ENCODE results near the gene FAM47C. TPM values are rescaled to one million over a fixed set of nuclear protein-coding genes. Genes with fewer than 3 reads are reported as not detected.
"Not testable (repeated sequence)": the region's sequence is repeated elsewhere in the genome, so short reads cannot be mapped to it uniquely, and the experiment has no call there.

Gene FAM47C
- total RNA-seq, 4 donors from 2014 or later = not detected

GRCh38 chrX:37000140-37000539 is 8.0 kb upstream of the FAM47C start:
- no peak for DNase-seq
- no peak overlapping the region for H3K27ac ChIP-seq
- H3K27me3 ChIP-seq = no peaks in the 10 kb centered on the region
- in situ Hi-C loops (cut with MboI; ENCODE audit: low pct_ligation_motif_present in 1 of 4, low pct_unique_long_range_greater_than_20kb in 1 of 4, low sequenced_read_pairs in 3 of 4) (no loop called here), intact Hi-C loops (cut with DNase I; ENCODE audit: low total_unique reads) (no loop called here)
- 61% methylated on average over 9 of the region's 9 CpGs; no CpG with 5 or more reads in 1 of the 2 donors for WGBS, 2 donors (ENCODE audit: low coverage in 1 of 2)
- H3K4me1 ChIP-seq = no peaks in the 10 kb centered on the region
- TF ChIP-seq POLR2A (IDR thresholded peaks at IDR 0.05) = no peak
- H3K36me3 ChIP-seq = no peaks in the 10 kb centered on the region
- no peaks in the 10 kb centered on the region for H3K9me3 ChIP-seq
- H3K4me3 ChIP-seq = no peak overlapping the region

DNA sequence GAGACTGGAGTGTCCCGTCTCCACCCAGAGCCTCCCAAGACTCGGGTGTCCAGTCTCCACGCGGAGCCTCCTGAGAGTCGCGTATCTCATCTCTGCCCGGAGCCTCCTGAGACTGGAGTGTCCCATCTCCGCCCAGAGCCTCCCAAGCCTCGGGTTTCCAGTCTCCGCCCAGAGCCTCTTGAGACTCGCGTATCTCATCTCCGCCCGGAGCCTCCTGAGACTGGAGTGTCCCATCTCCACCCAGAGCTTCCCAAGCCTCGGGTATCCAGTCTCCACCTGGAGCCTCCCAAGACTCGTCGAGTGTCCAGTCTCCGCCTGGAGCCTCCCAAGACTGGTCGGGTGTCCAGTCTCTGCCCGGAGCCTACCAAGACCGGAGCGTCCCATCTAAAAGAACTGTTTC is 2.3 kb downstream of the FAM47C start:
- intact Hi-C loops (cut with DNase I; ENCODE audit: low total_unique reads) = no loop called here
- no peaks in the 10 kb centered on the region for H3K36me3 ChIP-seq
- H3K9me3 ChIP-seq = no peaks in the 10 kb centered on the region
- in situ Hi-C loops (cut with MboI; ENCODE audit: low pct_ligation_motif_present in 1 of 4, low pct_unique_long_range_greater_than_20kb in 1 of 4, low sequenced_read_pairs in 3 of 4) = no loop called here
- 87% methylated on average over 22 of the region's 22 CpGs; no CpG with 5 or more reads in 1 of the 2 donors for WGBS, 2 donors (ENCODE audit: low coverage in 1 of 2)
- DNase-seq = no peak
- H3K27me3 ChIP-seq = no peaks in the 10 kb centered on the region
- TF ChIP-seq POLR2AphosphoS5 (IDR thresholded peaks at IDR 0.05) (no peak), CTCF (IDR thresholded peaks at IDR 0.05) (no peak), POLR2A (IDR thresholded peaks at IDR 0.05) (no peak), EP300 (IDR thresholded peaks at IDR 0.05; ENCODE audit: low read depth) (no peak)
- H3K4me1 ChIP-seq = no peaks in the 10 kb centered on the region
- H3K27ac ChIP-seq = no peak overlapping the region
- no peak overlapping the region for H3K4me3 ChIP-seq

GRCh38 chrX:37034260-37034659 is 26.1 kb downstream of the FAM47C start:
- H3K27ac ChIP-seq; H3K4me1 ChIP-seq; H3K9me3 ChIP-seq; DNase-seq; intact Hi-C loops (cut with DNase I; ENCODE audit: low total_unique reads); H3K4me3 ChIP-seq; H3K36me3 ChIP-seq; H3K27me3 ChIP-seq; in situ Hi-C loops (cut with MboI; ENCODE audit: low pct_ligation_motif_present in 1 of 4, low pct_unique_long_range_greater_than_20kb in 1 of 4, low sequenced_read_pairs in 3 of 4): not testable (repeated sequence)
- WGBS, 2 donors (ENCODE audit: low coverage in 1 of 2) = 63% methylated on average over 1 of the region's 1 CpG; no CpG with 5 or more reads in 1 of the 2 donors

GRCh38 chrX:37036674-37037220 is 28.6 kb downstream of the FAM47C start:
- WGBS, 2 donors (ENCODE audit: low coverage in 1 of 2) = 83% methylated on average over 7 of the region's 7 CpGs; no CpG with 5 or more reads in 1 of the 2 donors
- H3K36me3 ChIP-seq; H3K9me3 ChIP-seq; in situ Hi-C loops (cut with MboI; ENCODE audit: low pct_ligation_motif_present in 1 of 4, low pct_unique_long_range_greater_than_20kb in 1 of 4, low sequenced_read_pairs in 3 of 4); H3K27ac ChIP-seq; H3K27me3 ChIP-seq; DNase-seq; H3K4me1 ChIP-seq; intact Hi-C loops (cut with DNase I; ENCODE audit: low total_unique reads); H3K4me3 ChIP-seq: not testable (repeated sequence)

GRCh38 chrX:37038814-37039213 is 30.6 kb downstream of the FAM47C start:
- WGBS, 2 donors (ENCODE audit: low coverage in 1 of 2) = no CpG with 5 or more reads among the region's 1 CpG
- in situ Hi-C loops (cut with MboI; ENCODE audit: low pct_ligation_motif_present in 1 of 4, low pct_unique_long_range_greater_than_20kb in 1 of 4, low sequenced_read_pairs in 3 of 4) = not testable (repeated sequence)

DNA sequence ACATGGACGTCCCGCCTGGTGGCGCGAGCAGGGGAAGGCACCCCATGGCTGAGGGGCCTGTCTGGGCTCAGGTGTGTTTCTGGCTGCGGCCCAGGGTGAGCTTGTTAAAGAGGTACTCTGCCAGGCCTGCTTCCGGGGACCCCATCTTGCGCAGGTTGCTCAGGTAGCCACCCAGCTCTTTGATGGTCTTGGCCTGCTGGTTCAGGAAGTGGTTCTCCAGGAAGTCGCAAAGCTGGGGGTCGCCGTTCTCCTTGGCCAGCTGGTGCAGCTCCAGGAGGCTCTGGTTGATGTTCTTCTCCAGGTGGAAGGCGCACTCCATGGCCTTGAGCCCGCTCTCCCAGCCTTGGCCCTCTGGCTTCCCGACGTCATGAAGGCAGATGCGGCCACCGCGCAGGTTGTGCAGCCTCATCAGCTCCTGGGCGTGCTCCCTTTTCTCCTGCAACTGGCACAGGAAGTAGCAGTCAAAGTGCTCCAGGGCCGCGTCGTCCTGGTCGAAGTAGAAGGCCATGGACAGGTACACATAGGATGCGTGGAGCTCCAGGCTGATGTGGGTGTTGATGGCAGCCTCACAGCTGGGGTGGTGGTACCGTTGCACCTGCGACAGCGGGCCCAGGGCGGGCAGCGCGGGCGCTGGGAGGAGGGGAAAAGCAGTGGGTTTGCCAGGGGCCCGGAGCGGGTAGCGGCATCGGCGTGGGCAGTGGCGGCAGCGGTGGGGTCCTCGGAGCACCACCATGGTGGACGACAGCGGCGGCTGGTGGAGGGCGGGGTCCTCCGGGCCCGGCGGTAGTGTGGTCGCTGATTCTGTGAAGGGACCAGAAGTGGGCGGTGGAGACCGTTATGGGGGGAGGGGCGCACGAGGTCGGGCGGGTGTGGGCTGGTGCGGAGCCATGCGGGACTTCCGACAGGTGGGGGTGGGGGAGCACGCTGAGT is 35.1 kb downstream of the FAM47C start:
- H3K4me1 ChIP-seq; DNase-seq; intact Hi-C loops (cut with DNase I; ENCODE audit: low total_unique reads); H3K36me3 ChIP-seq; H3K27me3 ChIP-seq; H3K27ac ChIP-seq; H3K4me3 ChIP-seq; H3K9me3 ChIP-seq; in situ Hi-C loops (cut with MboI; ENCODE audit: low pct_ligation_motif_present in 1 of 4, low pct_unique_long_range_greater_than_20kb in 1 of 4, low sequenced_read_pairs in 3 of 4): not testable (repeated sequence)
- WGBS, 2 donors (ENCODE audit: low coverage in 1 of 2) = 92% methylated on average over 53 of the region's 56 CpGs; no CpG with 5 or more reads in 1 of the 2 donors

More at GRCh38 chrX:37038814-37039213, 30.6 kb downstream of the FAM47C start:
- H3K27me3 ChIP-seq; H3K4me3 ChIP-seq; H3K36me3 ChIP-seq; H3K9me3 ChIP-seq; H3K27ac ChIP-seq; H3K4me1 ChIP-seq; DNase-seq; intact Hi-C loops (cut with DNase I; ENCODE audit: low total_unique reads): not testable (repeated sequence)

All from transverse colon (tissue), 4 donors.